Measurements from ENCODE around the gene TBPL1.

Gene TBPL1

DNA sequence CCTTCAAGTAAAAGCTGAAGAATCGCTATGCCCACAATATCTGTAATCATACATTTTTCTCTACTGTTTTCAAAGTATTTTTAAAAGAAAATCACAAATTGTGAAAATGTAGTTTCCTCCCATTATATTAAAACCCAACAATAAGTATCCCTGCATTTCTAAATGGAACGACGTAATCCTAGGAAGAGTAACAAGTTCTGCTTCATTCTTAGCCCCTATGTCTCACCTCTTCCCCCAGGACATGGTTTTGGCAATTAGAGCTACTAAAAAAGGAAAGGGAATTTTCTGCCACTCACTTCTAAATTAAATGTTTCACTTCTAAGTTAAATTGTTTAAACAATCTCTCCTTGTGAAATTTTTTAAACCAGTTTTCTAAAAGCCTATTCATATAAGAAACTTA is 47.4 kb downstream of the TBPL1 start:
- no peaks in the 10 kb centered on the region for H3K9me3 ChIP-seq (ENCODE audit: control insufficient read depth, low read depth, low read length)
- no peak overlapping the region for H3K27ac ChIP-seq (ENCODE audit: low read length)
- H3K27me3 ChIP-seq (ENCODE audit: control insufficient read depth, insufficient read depth, low read length) = no peaks in the 10 kb centered on the region
- H3K4me1 ChIP-seq (ENCODE audit: control insufficient read depth, low read depth, low read length) = peaks cover 11% of the 10 kb centered on the region
- no peak overlapping the region for H3K9ac ChIP-seq (ENCODE audit: low read length)
- H3K36me3 ChIP-seq (ENCODE audit: control insufficient read depth, low read depth, low read length) = no peaks in the 10 kb centered on the region
- no peak overlapping the region for H3K4me3 ChIP-seq (ENCODE audit: low read length)

DNA sequence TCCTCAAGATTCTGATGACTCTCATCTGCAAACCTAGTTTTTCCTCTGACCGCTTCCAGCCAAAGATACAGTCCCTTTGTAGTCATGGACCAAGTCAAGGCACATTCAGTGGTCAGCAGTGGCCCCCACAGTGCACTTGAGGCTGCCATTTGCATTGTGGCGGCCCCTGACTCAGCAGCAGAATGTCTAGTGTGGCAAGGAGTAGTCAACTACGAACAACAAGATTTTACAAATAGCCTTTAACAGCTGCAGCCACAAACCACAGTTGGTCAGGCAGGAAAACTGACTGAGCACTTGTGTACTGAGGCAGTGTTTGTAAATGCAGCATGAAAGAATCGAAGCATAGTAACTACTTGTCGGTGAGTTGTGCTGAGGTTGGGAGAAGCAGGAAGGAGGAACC is 49.8 kb downstream of the TBPL1 start:
- Histone ChIP-seq H3K9me3 (ENCODE audit: control insufficient read depth, low read depth, low read length) (no peaks in the 10 kb centered on the region), H3K4me3 (ENCODE audit: low read length) (no peak overlapping the region), H3K27me3 (ENCODE audit: control insufficient read depth, insufficient read depth, low read length) (no peaks in the 10 kb centered on the region), H3K4me1 (ENCODE audit: control insufficient read depth, low read depth, low read length) (peaks cover 5% of the 10 kb centered on the region), H3K27ac (ENCODE audit: low read length) (no peak overlapping the region), H3K9ac (ENCODE audit: low read length) (no peak overlapping the region), H3K36me3 (ENCODE audit: control insufficient read depth, low read depth, low read length) (no peaks in the 10 kb centered on the region)

DNA sequence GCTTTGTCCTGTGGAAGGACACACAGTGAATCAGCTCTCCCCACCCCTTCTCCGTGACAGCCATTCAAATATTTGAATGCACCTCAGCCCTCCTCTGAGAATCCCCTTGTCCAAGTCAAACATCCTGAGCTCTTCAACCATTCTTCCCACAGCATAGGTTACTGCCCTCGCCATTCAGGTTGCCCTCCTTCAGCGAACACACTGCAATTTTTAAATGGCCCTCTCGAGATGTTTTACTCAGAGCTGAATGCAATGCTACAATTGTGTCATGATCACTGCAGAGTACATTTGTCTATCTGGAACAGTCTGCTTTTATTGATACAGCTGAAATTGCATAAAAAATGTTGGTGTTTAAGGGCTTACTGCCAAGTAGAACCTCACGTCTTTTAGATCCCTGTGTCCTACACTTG is 50.5 kb downstream of the TBPL1 start:
- H3K9me3 ChIP-seq (ENCODE audit: control insufficient read depth, low read depth, low read length) = no peaks in the 10 kb centered on the region
- H3K27me3 ChIP-seq (ENCODE audit: control insufficient read depth, insufficient read depth, low read length) = no peaks in the 10 kb centered on the region
- H3K4me3 ChIP-seq (ENCODE audit: low read length) = no peak overlapping the region
- H3K27ac ChIP-seq (ENCODE audit: low read length) = no peak overlapping the region
- no peak overlapping the region for H3K9ac ChIP-seq (ENCODE audit: low read length)
- H3K36me3 ChIP-seq (ENCODE audit: control insufficient read depth, low read depth, low read length) = no peaks in the 10 kb centered on the region
- H3K4me1 ChIP-seq (ENCODE audit: control insufficient read depth, low read depth, low read length) = peaks cover 5% of the 10 kb centered on the region

DNA sequence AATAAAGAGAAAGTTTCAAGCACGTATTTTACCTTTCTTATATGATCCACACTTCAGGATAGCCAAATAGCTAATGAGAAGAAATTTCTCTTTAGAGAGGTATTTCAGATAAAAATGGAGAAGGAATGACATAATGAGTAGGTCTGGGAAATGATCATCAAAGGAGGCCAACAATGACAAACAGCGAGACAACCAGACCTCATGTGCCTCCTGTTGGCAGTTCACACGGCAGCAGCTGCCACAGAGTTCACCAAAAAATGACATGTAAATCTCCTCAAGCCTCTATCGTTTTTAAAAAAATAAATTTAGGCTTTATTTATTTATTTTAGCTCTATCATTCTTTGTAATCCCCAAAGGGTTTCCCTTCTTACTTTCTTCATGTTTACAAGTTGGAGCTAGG is 51.7 kb downstream of the TBPL1 start:
- peaks cover 5% of the 10 kb centered on the region for H3K4me1 ChIP-seq (ENCODE audit: control insufficient read depth, low read depth, low read length)
- no peaks in the 10 kb centered on the region for H3K27me3 ChIP-seq (ENCODE audit: control insufficient read depth, insufficient read depth, low read length)
- H3K27ac ChIP-seq (ENCODE audit: low read length) = no peak overlapping the region
- no peak overlapping the region for H3K4me3 ChIP-seq (ENCODE audit: low read length)
- no peaks in the 10 kb centered on the region for H3K36me3 ChIP-seq (ENCODE audit: control insufficient read depth, low read depth, low read length)
- H3K9me3 ChIP-seq (ENCODE audit: control insufficient read depth, low read depth, low read length) = no peaks in the 10 kb centered on the region
- no peak overlapping the region for H3K9ac ChIP-seq (ENCODE audit: low read length)

DNA sequence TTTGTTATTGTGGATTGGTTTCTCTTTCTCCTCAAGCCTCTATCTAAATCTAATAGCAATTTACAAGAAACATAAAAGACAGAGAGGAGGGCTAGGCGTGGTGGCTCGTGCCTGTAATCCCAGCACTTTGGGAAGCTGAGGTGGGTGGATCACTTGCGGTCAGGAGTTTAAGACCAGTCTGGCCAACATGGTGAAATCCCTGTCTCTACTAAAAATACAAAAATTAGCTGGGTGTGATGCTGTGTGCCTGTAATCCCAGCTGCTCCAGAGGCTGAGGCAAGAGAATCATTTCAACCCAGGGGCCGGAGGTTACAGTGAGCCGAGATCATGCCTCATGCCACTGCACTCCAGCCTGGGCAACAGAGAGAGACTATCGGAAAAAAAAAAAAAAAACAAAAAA is 52.8 kb downstream of the TBPL1 start:
- Histone ChIP-seq H3K9ac (ENCODE audit: low read length) (no peak overlapping the region), H3K4me3 (ENCODE audit: low read length) (no peak overlapping the region), H3K27me3 (ENCODE audit: control insufficient read depth, insufficient read depth, low read length) (no peaks in the 10 kb centered on the region), H3K9me3 (ENCODE audit: control insufficient read depth, low read depth, low read length) (no peaks in the 10 kb centered on the region), H3K36me3 (ENCODE audit: control insufficient read depth, low read depth, low read length) (no peaks in the 10 kb centered on the region), H3K27ac (ENCODE audit: low read length) (no peak overlapping the region), H3K4me1 (ENCODE audit: control insufficient read depth, low read depth, low read length) (peaks cover 1% of the 10 kb centered on the region)

DNA sequence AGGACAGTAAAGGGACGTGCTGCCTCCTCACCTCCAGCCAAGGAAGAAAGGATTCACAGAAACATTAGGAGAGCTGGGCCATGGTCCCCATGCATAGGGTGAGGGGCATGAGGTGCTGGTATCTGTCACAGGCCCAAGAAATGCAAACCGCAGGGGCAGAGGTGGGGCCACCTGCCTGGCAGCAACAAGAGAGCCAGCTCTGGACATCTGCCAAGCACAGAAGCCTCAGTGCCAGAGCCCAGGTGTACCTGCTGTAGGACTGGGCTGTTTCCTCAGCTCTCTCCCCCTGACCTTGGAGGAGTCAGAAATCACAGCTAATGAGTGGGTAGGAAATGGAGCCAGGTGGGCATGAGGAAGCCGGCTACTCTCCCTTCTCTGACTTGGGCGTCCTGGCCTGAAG is 54.1 kb downstream of the TBPL1 start:
- no peaks in the 10 kb centered on the region for H3K36me3 ChIP-seq (ENCODE audit: control insufficient read depth, low read depth, low read length)
- no peaks in the 10 kb centered on the region for H3K27me3 ChIP-seq (ENCODE audit: control insufficient read depth, insufficient read depth, low read length)
- no peaks in the 10 kb centered on the region for H3K4me1 ChIP-seq (ENCODE audit: control insufficient read depth, low read depth, low read length)
- H3K4me3 ChIP-seq (ENCODE audit: low read length) = no peak overlapping the region
- no peak overlapping the region for H3K27ac ChIP-seq (ENCODE audit: low read length)
- no peaks in the 10 kb centered on the region for H3K9me3 ChIP-seq (ENCODE audit: control insufficient read depth, low read depth, low read length)
- H3K9ac ChIP-seq (ENCODE audit: low read length) = no peak overlapping the region

DNA sequence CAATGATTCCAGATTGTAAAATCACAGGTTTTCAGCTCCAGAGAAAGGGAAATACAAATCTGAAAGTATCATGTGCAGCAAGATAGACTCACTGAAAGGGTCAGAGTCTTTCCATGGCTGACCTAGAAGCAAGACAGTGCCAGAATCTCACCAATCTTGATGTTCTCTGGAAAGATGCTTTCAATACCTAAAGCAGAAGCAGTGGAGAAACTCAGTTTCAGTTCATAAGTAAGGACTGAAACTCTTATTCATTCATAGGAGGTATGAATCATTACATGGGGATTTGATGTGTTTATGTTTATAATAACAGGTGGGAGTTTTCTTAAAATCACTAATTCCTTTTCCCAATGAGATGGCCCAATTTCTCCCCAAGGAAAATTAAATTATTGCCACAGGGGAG is 56.9 kb downstream of the TBPL1 start:
- Histone ChIP-seq H3K9me3 (ENCODE audit: control insufficient read depth, low read depth, low read length) (no peaks in the 10 kb centered on the region), H3K4me3 (ENCODE audit: low read length) (no peak overlapping the region), H3K27ac (ENCODE audit: low read length) (no peak overlapping the region)

DNA sequence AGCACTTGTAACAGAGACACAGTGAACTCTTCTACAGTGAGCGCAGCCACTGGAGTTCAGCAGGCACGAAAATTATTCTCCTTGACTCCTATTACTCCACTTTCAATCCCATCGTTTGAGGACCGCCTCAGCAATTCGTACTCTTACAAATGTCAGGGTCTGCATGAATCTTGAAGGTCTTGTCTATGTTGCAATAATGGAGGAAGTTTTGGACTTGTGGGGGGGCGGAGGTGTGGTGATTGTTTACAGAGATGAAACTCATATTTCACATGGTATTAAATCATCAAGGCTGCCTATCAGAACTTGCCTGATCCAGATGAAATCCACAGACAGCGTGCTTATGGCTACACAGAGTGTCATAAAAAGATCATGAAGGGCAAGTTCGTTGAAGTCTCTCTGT is 57.4 kb downstream of the TBPL1 start:
- no peak overlapping the region for H3K4me3 ChIP-seq (ENCODE audit: low read length)
- H3K36me3 ChIP-seq (ENCODE audit: control insufficient read depth, low read depth, low read length) = no peaks in the 10 kb centered on the region
- H3K27ac ChIP-seq (ENCODE audit: low read length) = no peak overlapping the region
- no peaks in the 10 kb centered on the region for H3K27me3 ChIP-seq (ENCODE audit: control insufficient read depth, insufficient read depth, low read length)
- H3K4me1 ChIP-seq (ENCODE audit: control insufficient read depth, low read depth, low read length) = no peaks in the 10 kb centered on the region
- H3K9me3 ChIP-seq (ENCODE audit: control insufficient read depth, low read depth, low read length) = no peaks in the 10 kb centered on the region
- no peak overlapping the region for H3K9ac ChIP-seq (ENCODE audit: low read length)

More for the DNA sequence above, 56.9 kb downstream of the TBPL1 start:
- no peaks in the 10 kb centered on the region for H3K4me1 ChIP-seq (ENCODE audit: control insufficient read depth, low read depth, low read length)
- no peaks in the 10 kb centered on the region for H3K36me3 ChIP-seq (ENCODE audit: control insufficient read depth, low read depth, low read length)
- H3K9ac ChIP-seq (ENCODE audit: low read length) = no peak overlapping the region
- H3K27me3 ChIP-seq (ENCODE audit: control insufficient read depth, insufficient read depth, low read length) = no peaks in the 10 kb centered on the region

DNA sequence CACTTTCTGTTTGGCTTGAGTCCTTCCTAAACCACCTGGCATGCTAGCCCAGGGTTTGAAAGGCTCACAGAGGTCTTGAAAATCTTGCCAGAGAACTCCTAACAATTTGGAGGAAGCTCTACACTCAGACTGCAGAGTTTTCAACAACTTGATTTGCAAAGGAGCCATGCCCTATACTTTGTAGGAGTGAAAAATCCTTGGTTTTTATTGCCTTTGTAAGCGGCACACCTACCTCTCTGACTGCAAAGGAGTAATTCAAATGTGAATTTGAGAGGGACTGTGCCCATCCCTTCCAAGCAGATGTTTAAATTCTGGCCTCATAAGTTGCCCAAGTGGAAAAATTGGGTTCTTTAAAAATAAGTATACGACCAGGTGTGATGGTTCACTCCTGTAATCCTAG is 58.0 kb downstream of the TBPL1 start:
- Histone ChIP-seq H3K36me3 (ENCODE audit: control insufficient read depth, low read depth, low read length) (no peaks in the 10 kb centered on the region), H3K27me3 (ENCODE audit: control insufficient read depth, insufficient read depth, low read length) (no peaks in the 10 kb centered on the region), H3K27ac (ENCODE audit: low read length) (no peak overlapping the region)

DNA sequence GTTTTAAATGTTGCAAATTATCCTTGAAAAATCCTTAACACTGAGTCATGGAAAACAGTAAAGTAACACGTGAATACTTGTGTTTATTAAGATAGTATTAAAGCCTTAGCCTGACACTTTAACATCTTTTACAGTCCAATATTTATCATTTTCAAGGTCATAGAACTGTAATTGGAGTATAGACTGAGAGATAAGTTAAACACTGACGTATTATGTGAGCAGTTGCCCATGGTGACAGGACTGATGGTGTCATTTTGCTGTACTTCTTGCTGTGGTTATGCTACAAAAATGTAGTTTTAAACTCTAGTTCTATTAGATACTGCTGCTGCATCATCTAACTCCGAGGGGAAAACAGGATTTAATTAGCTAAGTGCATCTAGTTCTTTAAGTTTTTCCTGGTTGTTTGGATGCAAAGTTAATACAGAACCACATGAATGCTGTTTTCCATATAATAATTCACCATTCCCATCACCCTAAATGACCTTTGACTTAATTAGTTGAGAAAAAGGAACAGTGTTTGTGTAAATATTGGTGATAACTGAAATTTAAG is 61.6 kb downstream of the TBPL1 start:
- Histone ChIP-seq H3K9ac (ENCODE audit: low read length) (no peak overlapping the region), H3K4me3 (ENCODE audit: low read length) (no peak overlapping the region), H3K9me3 (ENCODE audit: control insufficient read depth, low read depth, low read length) (no peaks in the 10 kb centered on the region), H3K4me1 (ENCODE audit: control insufficient read depth, low read depth, low read length) (no peaks in the 10 kb centered on the region), H3K36me3 (ENCODE audit: control insufficient read depth, low read depth, low read length) (no peaks in the 10 kb centered on the region), H3K27me3 (ENCODE audit: control insufficient read depth, insufficient read depth, low read length) (no peaks in the 10 kb centered on the region), H3K27ac (ENCODE audit: low read length) (no peak overlapping the region)

More for the DNA sequence above, 58.0 kb downstream of the TBPL1 start:
- H3K4me1 ChIP-seq (ENCODE audit: control insufficient read depth, low read depth, low read length) = no peaks in the 10 kb centered on the region
- no peak overlapping the region for H3K4me3 ChIP-seq (ENCODE audit: low read length)
- no peak overlapping the region for H3K9ac ChIP-seq (ENCODE audit: low read length)
- no peaks in the 10 kb centered on the region for H3K9me3 ChIP-seq (ENCODE audit: control insufficient read depth, low read depth, low read length)

DNA sequence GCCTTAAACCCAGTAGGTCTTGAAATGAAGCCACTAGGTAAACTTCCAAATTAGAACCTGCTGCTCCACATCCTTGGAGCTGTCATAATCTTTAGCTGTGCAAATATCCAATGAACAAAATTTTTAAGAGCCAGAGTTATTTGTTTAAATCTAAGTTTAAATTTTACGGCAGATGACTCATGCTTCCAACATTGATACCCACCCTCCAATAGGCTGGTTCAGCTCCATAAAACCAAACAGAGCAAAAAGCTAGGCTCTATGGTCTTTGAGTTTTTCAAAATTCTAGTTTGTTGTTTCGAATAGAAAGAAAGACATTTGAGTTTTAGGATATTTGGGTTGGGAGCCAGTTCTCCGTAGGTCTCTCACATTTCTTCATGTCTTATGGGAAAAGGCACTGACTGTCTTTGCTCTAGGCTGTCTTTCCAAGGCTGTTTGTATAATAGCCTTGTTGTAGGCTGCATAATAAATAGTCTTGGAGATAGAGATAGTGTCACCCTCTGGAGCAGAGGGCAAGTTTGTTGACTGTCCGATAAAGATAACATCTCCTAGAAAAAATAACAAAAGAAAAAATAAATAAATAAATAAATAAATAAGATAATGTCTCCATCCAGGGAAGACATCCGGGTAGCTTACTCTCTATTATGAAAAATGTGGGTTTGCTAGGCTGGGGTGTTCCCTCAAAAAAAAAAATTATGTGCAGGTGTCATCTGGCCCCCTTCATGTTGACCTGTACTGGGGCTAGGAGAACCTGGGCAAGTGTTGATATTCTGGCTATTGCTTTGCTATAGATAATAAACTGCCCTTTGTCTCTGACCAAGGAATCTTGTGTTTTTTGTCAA is 62.9 kb downstream of the TBPL1 start:
- no peaks in the 10 kb centered on the region for H3K36me3 ChIP-seq (ENCODE audit: control insufficient read depth, low read depth, low read length)
- H3K4me3 ChIP-seq (ENCODE audit: low read length) = no peak overlapping the region
- no peaks in the 10 kb centered on the region for H3K9me3 ChIP-seq (ENCODE audit: control insufficient read depth, low read depth, low read length)
- no peaks in the 10 kb centered on the region for H3K4me1 ChIP-seq (ENCODE audit: control insufficient read depth, low read depth, low read length)
- H3K27ac ChIP-seq (ENCODE audit: low read length) = no peak overlapping the region
- H3K27me3 ChIP-seq (ENCODE audit: control insufficient read depth, insufficient read depth, low read length) = no peaks in the 10 kb centered on the region
- no peak overlapping the region for H3K9ac ChIP-seq (ENCODE audit: low read length)

DNA sequence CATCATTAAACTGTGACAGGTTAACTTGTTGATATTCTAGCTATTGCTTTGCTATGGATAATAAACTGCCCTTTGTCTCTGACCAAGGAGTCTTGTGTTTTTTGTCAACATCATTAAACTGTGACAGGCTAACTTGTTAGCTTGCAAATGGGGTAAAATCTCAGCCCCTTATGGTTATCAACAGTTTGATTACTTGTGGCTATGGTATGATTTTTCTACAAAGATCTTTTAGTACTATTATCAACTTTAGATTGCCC is 63.5 kb downstream of the TBPL1 start:
- Histone ChIP-seq H3K4me1 (ENCODE audit: control insufficient read depth, low read depth, low read length) (no peaks in the 10 kb centered on the region), H3K9ac (ENCODE audit: low read length) (no peak overlapping the region), H3K27ac (ENCODE audit: low read length) (no peak overlapping the region), H3K36me3 (ENCODE audit: control insufficient read depth, low read depth, low read length) (no peaks in the 10 kb centered on the region), H3K27me3 (ENCODE audit: control insufficient read depth, insufficient read depth, low read length) (no peaks in the 10 kb centered on the region), H3K9me3 (ENCODE audit: control insufficient read depth, low read depth, low read length) (no peaks in the 10 kb centered on the region), H3K4me3 (ENCODE audit: low read length) (no peak overlapping the region)
